ENCODE data around the gene PRDM16. TPM values are rescaled to one million over a fixed set of nuclear protein-coding genes. Genes with fewer than 3 reads are reported as not detected.

The PRDM16 gene
- total and polyA plus RNA-seq, 7 donors, result 0.04 to 1.2 (median 0.31) TPM

GRCh38 chr1:3032371-3033039 lies 36.5 kb upstream of the PRDM16 start:
- no peak for TF ChIP-seq CTCF (IDR thresholded peaks at IDR 0.05)
- DNase-seq, result peak in 1 of 2 donors; percentile 39
- 78 to 81% (median 79%) methylated on average over 18 to 21 of the region's 21 CpGs for WGBS, 3 donors
- no peak overlapping the region for H3K27ac ChIP-seq
- H3K36me3 ChIP-seq (ENCODE audit: insufficient read depth in 1 of 2, low read depth in 1 of 2), result no peaks in the 10 kb centered on the region
- intact Hi-C loops (cut with DNase I), result no loop called here
- peaks cover 0 to 52% (median 9%) of the 10 kb centered on the region in 3 donors for H3K27me3 ChIP-seq (ENCODE audit: insufficient read depth in 3 of 3, low read length in 2 of 3)
- ATAC-seq, result no peak
- no peaks in the 10 kb centered on the region for H3K4me1 ChIP-seq
- H3K9me3 ChIP-seq, result no peaks in the 10 kb centered on the region
- H3K4me3 ChIP-seq, result no peak overlapping the region

- 88 to 93% (median 91%) methylated on average over 24 to 25 of the region's 25 CpGs for WGBS, 3 donors
- Histone ChIP-seq H3K36me3 (ENCODE audit: insufficient read depth in 1 of 2, low read depth in 1 of 2) (no peaks in the 10 kb centered on the region), H3K4me3 (no peak overlapping the region), H3K27ac (no peak overlapping the region), H3K27me3 (ENCODE audit: insufficient read depth in 3 of 3, low read length in 2 of 3) (peaks cover 0 to 57% (median 10%) of the 10 kb centered on the region in 3 donors), H3K9me3 (no peaks in the 10 kb centered on the region), H3K4me1 (no peaks in the 10 kb centered on the region)
- DNase-seq (no peak), ATAC-seq (no peak)
- intact Hi-C loops (cut with DNase I), result no loop called here
- TF ChIP-seq CTCF (IDR thresholded peaks at IDR 0.05), result no peak
Observed at GRCh38 chr1:3033040-3033789, 35.8 kb upstream of the PRDM16 start.

- TF ChIP-seq CTCF (IDR thresholded peaks at IDR 0.05), result no peak
- peaks cover 0 to 56% (median 12%) of the 10 kb centered on the region in 3 donors for H3K27me3 ChIP-seq (ENCODE audit: insufficient read depth in 3 of 3, low read length in 2 of 3)
Observed at GRCh38 chr1:3033790-3034090, 35.3 kb upstream of the PRDM16 start.

GRCh38 chr1:3034162-3034561 lies 34.8 kb upstream of the PRDM16 start:
- DNase-seq, result no peak
- no peak overlapping the region for H3K27ac ChIP-seq
- 89 to 91% (median 89%) methylated on average over 7 of the region's 7 CpGs for WGBS, 3 donors
- peaks cover 0 to 58% (median 14%) of the 10 kb centered on the region in 3 donors for H3K27me3 ChIP-seq (ENCODE audit: insufficient read depth in 3 of 3, low read length in 2 of 3)
- H3K4me1 ChIP-seq, result no peaks in the 10 kb centered on the region
- no peaks in the 10 kb centered on the region for H3K9me3 ChIP-seq
- H3K4me3 ChIP-seq, result no peak overlapping the region
- TF ChIP-seq CTCF (IDR thresholded peaks at IDR 0.05), result no peak
- no peaks in the 10 kb centered on the region for H3K36me3 ChIP-seq (ENCODE audit: insufficient read depth in 1 of 2, low read depth in 1 of 2)
- intact Hi-C loops (cut with DNase I), result no loop called here
- ATAC-seq, result no peak

More at GRCh38 chr1:3033790-3034090, 35.3 kb upstream of the PRDM16 start:
- ATAC-seq, result no peak
- no peak overlapping the region for H3K27ac ChIP-seq
- no peaks in the 10 kb centered on the region for H3K4me1 ChIP-seq
- 51 to 73% (median 65%) methylated on average over 4 of the region's 4 CpGs for WGBS, 3 donors
- intact Hi-C loops (cut with DNase I), result no loop called here
- H3K36me3 ChIP-seq (ENCODE audit: insufficient read depth in 1 of 2, low read depth in 1 of 2), result no peaks in the 10 kb centered on the region
- no peak overlapping the region for H3K4me3 ChIP-seq
- H3K9me3 ChIP-seq, result no peaks in the 10 kb centered on the region
- DNase-seq, result no peak
